ENCODE measurements around the gene DYNC1I1.

The DYNC1I1 gene

GRCh38 chr7:96041171-96041570 is 268.8 kb downstream of the DYNC1I1 start:
- H2BK5ac ChIP-seq (ENCODE audit: low read length) = no peak overlapping the region
- H2BK15ac ChIP-seq (ENCODE audit: low read length) = no peak overlapping the region
- H3K4ac ChIP-seq (ENCODE audit: low read length) = no peak overlapping the region
- no peak overlapping the region for H3K4me2 ChIP-seq (ENCODE audit: insufficient read depth, low read length, poor library complexity, severe bottlenecking)
- no CpG with 5 or more reads among the region's 1 CpG for WGBS, 2 donors (ENCODE audit: extremely low coverage in 2 of 2, insufficient read length in 2 of 2, insufficient replicate concordance in 1 of 2)
- no peak overlapping the region for H3K27ac ChIP-seq (replicated peaks; ENCODE audit: low read length)
- H3K27me3 ChIP-seq (ENCODE audit: control insufficient read depth in 3 of 3, insufficient read depth in 3 of 3, low read depth in 1 of 3, low read length in 3 of 3) = peaks cover 0 to 7% (median 0%) of the 10 kb centered on the region in 3 experiments
- H3K9me3 ChIP-seq (replicated peaks in 1 of 2; ENCODE audit: control insufficient read depth in 2 of 2, insufficient read depth in 1 of 2, low read depth in 1 of 2, low read length in 2 of 2) = no peaks in the 10 kb centered on the region
- no peak overlapping the region for H2BK12ac ChIP-seq (ENCODE audit: low read length)
- H3K23ac ChIP-seq (ENCODE audit: low read depth, low read length, poor library complexity) = no peak overlapping the region
- DNase-seq (ENCODE audit: low spot score) = no peak
- no peak overlapping the region for H3K9ac ChIP-seq (ENCODE audit: low read depth, low read length, poor library complexity)
- H2BK120ac ChIP-seq (ENCODE audit: low read depth, low read length) = no peak overlapping the region
- H3K14ac ChIP-seq (ENCODE audit: low read length) = no peak overlapping the region
- no peaks in the 10 kb centered on the region for H3K79me1 ChIP-seq (ENCODE audit: low read depth, low read length)
- no peak overlapping the region for H4K8ac ChIP-seq (ENCODE audit: low read depth, low read length)
- no peak overlapping the region for H2AK5ac ChIP-seq (ENCODE audit: low read depth, low read length)
- no peak overlapping the region for H4K91ac ChIP-seq (ENCODE audit: low read depth, low read length, poor library complexity)
- H3K4me1 ChIP-seq (ENCODE audit: control insufficient read depth in 2 of 2, insufficient read depth in 1 of 2, low read depth in 1 of 2, low read length in 2 of 2) = no peaks in the 10 kb centered on the region
- H2AFZ ChIP-seq (ENCODE audit: low read length) = no peak overlapping the region
- H3K4me3 ChIP-seq (ENCODE audit: low read length in 2 of 2) = no peak overlapping the region
- no peak overlapping the region for H3K18ac ChIP-seq (ENCODE audit: low read length)
- H3K36me3 ChIP-seq (replicated peaks in 1 of 2; ENCODE audit: control insufficient read depth in 2 of 2, insufficient read depth in 2 of 2, low read length in 2 of 2) = no peaks in the 10 kb centered on the region

GRCh38 chr7:96045181-96045580 is 272.8 kb downstream of the DYNC1I1 start:
- Histone ChIP-seq H3K4ac (ENCODE audit: low read length) (no peak overlapping the region), H3K14ac (ENCODE audit: low read length) (no peak overlapping the region), H2BK12ac (ENCODE audit: low read length) (no peak overlapping the region), H3K18ac (ENCODE audit: low read length) (no peak overlapping the region), H2BK15ac (ENCODE audit: low read length) (no peak overlapping the region), H3K23ac (ENCODE audit: low read depth, low read length, poor library complexity) (no peak overlapping the region), H3K27ac (replicated peaks; ENCODE audit: low read length) (no peak overlapping the region), H2AFZ (ENCODE audit: low read length) (no peak overlapping the region), H3K9me3 (replicated peaks in 1 of 2; ENCODE audit: control insufficient read depth in 2 of 2, insufficient read depth in 1 of 2, low read depth in 1 of 2, low read length in 2 of 2) (no peaks in the 10 kb centered on the region), H3K9ac (ENCODE audit: low read depth, low read length, poor library complexity) (no peak overlapping the region), H3K27me3 (ENCODE audit: control insufficient read depth in 3 of 3, insufficient read depth in 3 of 3, low read depth in 1 of 3, low read length in 3 of 3) (peaks cover 0 to 7% (median 0%) of the 10 kb centered on the region in 3 experiments), H2AK5ac (ENCODE audit: low read depth, low read length) (no peak overlapping the region), H3K4me1 (ENCODE audit: control insufficient read depth in 2 of 2, insufficient read depth in 1 of 2, low read depth in 1 of 2, low read length in 2 of 2) (no peaks in the 10 kb centered on the region), H4K91ac (ENCODE audit: low read depth, low read length, poor library complexity) (no peak overlapping the region), H2BK120ac (ENCODE audit: low read depth, low read length) (no peak overlapping the region), H3K4me3 (ENCODE audit: low read length in 2 of 2) (no peak overlapping the region), H4K8ac (ENCODE audit: low read depth, low read length) (no peak overlapping the region), H3K4me2 (ENCODE audit: insufficient read depth, low read length, poor library complexity, severe bottlenecking) (no peak overlapping the region), H2BK5ac (ENCODE audit: low read length) (no peak overlapping the region), H3K36me3 (replicated peaks in 1 of 2; ENCODE audit: control insufficient read depth in 2 of 2, insufficient read depth in 2 of 2, low read length in 2 of 2) (no peaks in the 10 kb centered on the region), H3K79me1 (ENCODE audit: low read depth, low read length) (no peaks in the 10 kb centered on the region)
- no peak for DNase-seq (ENCODE audit: low spot score)
- WGBS, 2 donors (ENCODE audit: extremely low coverage in 2 of 2, insufficient read length in 2 of 2, insufficient replicate concordance in 1 of 2) = no CpG with 5 or more reads among the region's 3 CpGs

GRCh38 chr7:96045919-96046318 is 273.6 kb downstream of the DYNC1I1 start:
- Histone ChIP-seq H2BK5ac (ENCODE audit: low read length) (no peak overlapping the region), H2BK12ac (ENCODE audit: low read length) (no peak overlapping the region), H3K4me2 (ENCODE audit: insufficient read depth, low read length, poor library complexity, severe bottlenecking) (no peak overlapping the region), H3K27ac (replicated peaks; ENCODE audit: low read length) (no peak overlapping the region), H3K4me3 (ENCODE audit: low read length in 2 of 2) (no peak overlapping the region), H2BK120ac (ENCODE audit: low read depth, low read length) (no peak overlapping the region), H3K18ac (ENCODE audit: low read length) (no peak overlapping the region), H4K91ac (ENCODE audit: low read depth, low read length, poor library complexity) (no peak overlapping the region), H2BK15ac (ENCODE audit: low read length) (no peak overlapping the region), H3K9ac (ENCODE audit: low read depth, low read length, poor library complexity) (no peak overlapping the region), H4K8ac (ENCODE audit: low read depth, low read length) (no peak overlapping the region), H3K4ac (ENCODE audit: low read length) (no peak overlapping the region), H3K27me3 (ENCODE audit: control insufficient read depth in 3 of 3, insufficient read depth in 3 of 3, low read depth in 1 of 3, low read length in 3 of 3) (peaks cover 0 to 7% (median 0%) of the 10 kb centered on the region in 3 experiments), H2AFZ (ENCODE audit: low read length) (no peak overlapping the region), H3K9me3 (replicated peaks in 1 of 2; ENCODE audit: control insufficient read depth in 2 of 2, insufficient read depth in 1 of 2, low read depth in 1 of 2, low read length in 2 of 2) (no peaks in the 10 kb centered on the region), H3K79me1 (ENCODE audit: low read depth, low read length) (no peaks in the 10 kb centered on the region), H3K36me3 (replicated peaks in 1 of 2; ENCODE audit: control insufficient read depth in 2 of 2, insufficient read depth in 2 of 2, low read length in 2 of 2) (no peaks in the 10 kb centered on the region), H3K14ac (ENCODE audit: low read length) (no peak overlapping the region), H2AK5ac (ENCODE audit: low read depth, low read length) (no peak overlapping the region), H3K23ac (ENCODE audit: low read depth, low read length, poor library complexity) (no peak overlapping the region), H3K4me1 (ENCODE audit: control insufficient read depth in 2 of 2, insufficient read depth in 1 of 2, low read depth in 1 of 2, low read length in 2 of 2) (no peaks in the 10 kb centered on the region)
- no CpG with 5 or more reads among the region's 4 CpGs for WGBS, 2 donors (ENCODE audit: extremely low coverage in 2 of 2, insufficient read length in 2 of 2, insufficient replicate concordance in 1 of 2)
- no peak for DNase-seq (ENCODE audit: low spot score)

- Histone ChIP-seq H2AFZ (ENCODE audit: low read length) (no peak overlapping the region), H3K4me1 (ENCODE audit: control insufficient read depth in 2 of 2, insufficient read depth in 1 of 2, low read depth in 1 of 2, low read length in 2 of 2) (no peaks in the 10 kb centered on the region), H3K4me2 (ENCODE audit: insufficient read depth, low read length, poor library complexity, severe bottlenecking) (no peak overlapping the region), H2AK5ac (ENCODE audit: low read depth, low read length) (no peak overlapping the region), H3K27me3 (ENCODE audit: control insufficient read depth in 3 of 3, insufficient read depth in 3 of 3, low read depth in 1 of 3, low read length in 3 of 3) (no peaks in the 10 kb centered on the region), H3K9me3 (replicated peaks in 1 of 2; ENCODE audit: control insufficient read depth in 2 of 2, insufficient read depth in 1 of 2, low read depth in 1 of 2, low read length in 2 of 2) (no peaks in the 10 kb centered on the region), H3K79me1 (ENCODE audit: low read depth, low read length) (no peaks in the 10 kb centered on the region), H3K4me3 (ENCODE audit: low read length in 2 of 2) (no peak overlapping the region), H4K8ac (ENCODE audit: low read depth, low read length) (no peak overlapping the region), H3K9ac (ENCODE audit: low read depth, low read length, poor library complexity) (no peak overlapping the region), H3K18ac (ENCODE audit: low read length) (no peak overlapping the region), H2BK15ac (ENCODE audit: low read length) (no peak overlapping the region), H3K4ac (ENCODE audit: low read length) (no peak overlapping the region), H3K36me3 (replicated peaks in 1 of 2; ENCODE audit: control insufficient read depth in 2 of 2, insufficient read depth in 2 of 2, low read length in 2 of 2) (no peaks in the 10 kb centered on the region), H2BK120ac (ENCODE audit: low read depth, low read length) (no peak overlapping the region), H3K27ac (replicated peaks; ENCODE audit: low read length) (no peak overlapping the region), H3K23ac (ENCODE audit: low read depth, low read length, poor library complexity) (no peak overlapping the region), H2BK12ac (ENCODE audit: low read length) (no peak overlapping the region), H2BK5ac (ENCODE audit: low read length) (no peak overlapping the region), H4K91ac (ENCODE audit: low read depth, low read length, poor library complexity) (no peak overlapping the region), H3K14ac (ENCODE audit: low read length) (no peak overlapping the region)
- DNase-seq (ENCODE audit: low spot score) = no peak
These were observed 279.9 kb downstream of the DYNC1I1 start for GRCh38 chr7:96052289-96052688.
